Keratinocyte (primary cell): ENCODE results near the gene GNPTAB.

Source experiments
- EZH2 ChIP-seq: IDR thresholded peaks from one replicate; pipeline ENCODE4 v1.6.1; 2012; ENCODE audit warnings: inconsistent platforms, mild to moderate bottlenecking, low read length, moderate library complexity
- TF ChIP-seq, protein P1 (sequence below), 3 experiments: IDR thresholded peaks in 1 of 3; conservative IDR thresholded peaks in 1 of 3; optimal IDR thresholded peaks in 1 of 3; 2 replicates in 2 of 3; 3 replicates in 1 of 3; pipeline versions ENCODE3 to v1.5.1; 2011; ENCODE audit warnings: low read length in 3 of 3, mild to moderate bottlenecking in 3 of 3, moderate library complexity in 2 of 3, control low read depth in 1 of 3, inconsistent platforms in 1 of 3; ENCODE audit not compliant: insufficient read depth in 2 of 3; ENCODE audit errors: extremely low read depth in 1 of 3

DNA sequence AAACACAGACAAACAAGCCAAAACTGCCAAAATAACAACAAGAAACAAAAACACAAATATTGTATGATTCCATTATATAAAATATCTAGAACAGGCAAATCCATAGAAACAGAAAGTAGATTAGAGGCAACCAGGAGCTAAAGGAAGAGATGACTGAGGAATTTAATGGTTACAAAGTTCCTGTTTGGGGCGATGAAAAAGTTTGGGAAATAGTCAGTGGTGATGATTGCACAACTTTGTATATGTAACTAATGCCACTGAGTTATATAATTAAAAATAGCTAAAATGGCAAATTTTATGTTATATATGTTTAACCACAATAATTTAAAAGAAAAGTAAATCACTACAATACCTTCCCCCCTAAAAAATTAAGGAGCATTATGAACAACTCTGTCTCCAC, 24.5 kb downstream of the GNPTAB start:
- TF ChIP-seq, protein P1, sequence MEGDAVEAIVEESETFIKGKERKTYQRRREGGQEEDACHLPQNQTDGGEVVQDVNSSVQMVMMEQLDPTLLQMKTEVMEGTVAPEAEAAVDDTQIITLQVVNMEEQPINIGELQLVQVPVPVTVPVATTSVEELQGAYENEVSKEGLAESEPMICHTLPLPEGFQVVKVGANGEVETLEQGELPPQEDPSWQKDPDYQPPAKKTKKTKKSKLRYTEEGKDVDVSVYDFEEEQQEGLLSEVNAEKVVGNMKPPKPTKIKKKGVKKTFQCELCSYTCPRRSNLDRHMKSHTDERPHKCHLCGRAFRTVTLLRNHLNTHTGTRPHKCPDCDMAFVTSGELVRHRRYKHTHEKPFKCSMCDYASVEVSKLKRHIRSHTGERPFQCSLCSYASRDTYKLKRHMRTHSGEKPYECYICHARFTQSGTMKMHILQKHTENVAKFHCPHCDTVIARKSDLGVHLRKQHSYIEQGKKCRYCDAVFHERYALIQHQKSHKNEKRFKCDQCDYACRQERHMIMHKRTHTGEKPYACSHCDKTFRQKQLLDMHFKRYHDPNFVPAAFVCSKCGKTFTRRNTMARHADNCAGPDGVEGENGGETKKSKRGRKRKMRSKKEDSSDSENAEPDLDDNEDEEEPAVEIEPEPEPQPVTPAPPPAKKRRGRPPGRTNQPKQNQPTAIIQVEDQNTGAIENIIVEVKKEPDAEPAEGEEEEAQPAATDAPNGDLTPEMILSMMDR (optimal IDR thresholded peaks at IDR 0.05 in 1 of 3, IDR thresholded peaks at IDR 0.05 in 1 of 3, conservative IDR thresholded peaks at IDR 0.05 in 1 of 3; ENCODE audit: extremely low read depth in 1 of 3, insufficient read depth in 2 of 3, low read length in 3 of 3), result no peak
- no peak for TF ChIP-seq EZH2
